H9 (cell line): ENCODE data around the gene FDX1. TPM values are rescaled to one million over a fixed set of nuclear protein-coding genes. Genes with fewer than 3 reads are reported as not detected.

Source experiments
- DNase-seq: peaks from one replicate; pipeline ENCODE4 v3.0.0-alpha.2; 2017
- H2AFZ ChIP-seq: one replicate; pipeline ENCODE4 v1.6.1; 2013; ENCODE audit warnings: mild to moderate bottlenecking, low read length, control low read depth, moderate library complexity
- H2AK5ac ChIP-seq: 2 replicates; pipeline ENCODE4 v1.6.1; 2013; ENCODE audit warnings: low read length, control low read depth, mixed read lengths; ENCODE audit not compliant: insufficient read length
- H2BK120ac ChIP-seq: one replicate; pipeline ENCODE4 v1.6.1; 2013; ENCODE audit warnings: low read depth, mild to moderate bottlenecking, low read length, control low read depth, inconsistent platforms; ENCODE audit not compliant: poor library complexity, severe bottlenecking
- H2BK12ac ChIP-seq: 2 replicates; pipeline ENCODE4 v1.6.1; 2013; ENCODE audit warnings: low read length, control low read depth, mixed read lengths, low read depth; ENCODE audit not compliant: insufficient read length
- H2BK15ac ChIP-seq: 2 replicates; pipeline ENCODE4 v1.6.1; 2013; ENCODE audit warnings: low read depth, low read length, control low read depth
- H2BK20ac ChIP-seq: one replicate; pipeline ENCODE4 v1.6.1; 2013; ENCODE audit warnings: low read depth, mild to moderate bottlenecking, low read length, control low read depth, inconsistent platforms; ENCODE audit not compliant: poor library complexity, severe bottlenecking
- H2BK5ac ChIP-seq: 2 replicates; pipeline ENCODE4 v1.6.1; 2013; ENCODE audit warnings: low read length, control low read depth, mixed read lengths; ENCODE audit not compliant: insufficient read length
- H3K14ac ChIP-seq: 2 replicates; pipeline ENCODE4 v1.6.1; 2013; ENCODE audit warnings: low read length, control low read depth; ENCODE audit not compliant: insufficient read depth
- H3K18ac ChIP-seq: 2 replicates; pipeline ENCODE4 v1.6.1; 2013; ENCODE audit warnings: low read depth, mild to moderate bottlenecking, mixed read lengths, low read length, control low read depth; ENCODE audit not compliant: insufficient read length
- H3K23ac ChIP-seq: 2 replicates; pipeline ENCODE4 v1.6.1; 2013; ENCODE audit warnings: low read length, control low read depth, mixed read lengths, low read depth; ENCODE audit not compliant: insufficient read length
- H3K23me2 ChIP-seq: 2 replicates; pipeline ENCODE4 v1.6.1; 2013; ENCODE audit warnings: low read depth, mild to moderate bottlenecking, mixed read lengths, low read length, control low read depth; ENCODE audit not compliant: insufficient read length, poor library complexity, severe bottlenecking
- H3K27ac ChIP-seq: 2 replicates; pipeline ENCODE4 v1.5.1; 2013; ENCODE audit warnings: low read length, control low read depth, mixed read lengths, low read depth; ENCODE audit not compliant: insufficient read length
- H3K27me3 ChIP-seq: 2 replicates; pipeline ENCODE4 v1.6.1; 2013; ENCODE audit warnings: low read length, control low read depth, inconsistent platforms; ENCODE audit not compliant: insufficient read depth
- H3K4ac ChIP-seq: 2 replicates; pipeline ENCODE4 v1.6.1; 2013; ENCODE audit warnings: low read depth, mild to moderate bottlenecking, control low read depth, inconsistent platforms, low read length, moderate library complexity
- H3K4me1 ChIP-seq: 2 replicates; pipeline ENCODE4 v1.6.1; 2013; ENCODE audit warnings: low read length, control low read depth, inconsistent platforms; ENCODE audit not compliant: insufficient read depth
- H3K4me2 ChIP-seq: 2 replicates; pipeline ENCODE4 v1.6.1; 2013; ENCODE audit warnings: low read length, control low read depth, mixed read lengths; ENCODE audit not compliant: insufficient read length, insufficient read depth
- H3K56ac ChIP-seq: 2 replicates; pipeline ENCODE4 v1.6.1; 2013; ENCODE audit warnings: low read depth, mild to moderate bottlenecking, mixed read lengths, low read length, control low read depth; ENCODE audit not compliant: insufficient read length
- H3K79me1 ChIP-seq: 2 replicates; pipeline ENCODE4 v1.6.1; 2013; ENCODE audit warnings: low read depth, mild to moderate bottlenecking, moderate library complexity, low read length, control low read depth, inconsistent platforms; ENCODE audit not compliant: insufficient read depth, poor library complexity, severe bottlenecking
- H3K79me2 ChIP-seq: 2 replicates; pipeline ENCODE4 v1.6.1; 2013; ENCODE audit warnings: low read length, control low read depth, inconsistent platforms; ENCODE audit not compliant: insufficient read depth
- H3K9ac ChIP-seq: 2 replicates; pipeline ENCODE4 v1.6.1; 2013; ENCODE audit warnings: low read length, control low read depth, mixed read lengths; ENCODE audit not compliant: insufficient read length; ENCODE audit errors: extremely low read depth
- H3K9me3 ChIP-seq: one replicate; pipeline ENCODE4 v1.6.1; 2013; ENCODE audit warnings: low read depth, low read length, inconsistent platforms; ENCODE audit not compliant: control insufficient read depth
- H3T11ph ChIP-seq: one replicate; pipeline ENCODE4 v1.6.1; 2013; ENCODE audit warnings: mild to moderate bottlenecking, low read length, control low read depth, inconsistent platforms
- H4K20me1 ChIP-seq: one replicate; pipeline ENCODE4 v1.6.1; 2013; ENCODE audit not compliant: control insufficient read depth, insufficient read length, insufficient read depth
- H4K5ac ChIP-seq: 2 replicates; pipeline ENCODE4 v1.6.1; 2013; ENCODE audit warnings: low read depth, mild to moderate bottlenecking, mixed read lengths, low read length, control low read depth; ENCODE audit not compliant: insufficient read length
- H4K8ac ChIP-seq: replicated peaks from 2 replicates; pipeline ENCODE4 v1.6.1; 2013; ENCODE audit warnings: low read length, control low read depth, mixed read lengths, low read depth; ENCODE audit not compliant: insufficient read length
- H4K91ac ChIP-seq: 2 replicates; pipeline ENCODE4 v1.6.1; 2013; ENCODE audit warnings: low read depth, mild to moderate bottlenecking, moderate library complexity, mixed read lengths, low read length, control low read depth; ENCODE audit not compliant: insufficient read length
- H3K27ac Mint-ChIP-seq, 3 experiments: 2 replicates in 2 of 3; 3 replicates in 1 of 3; pipeline ENCODE4 v1.8.0; 2020 to 2021; ENCODE audit warnings: mixed read lengths in 3 of 3, mild to moderate bottlenecking in 1 of 3, moderate library complexity in 1 of 3
- H3K27me3 Mint-ChIP-seq: 2 replicates; pipeline ENCODE4 v1.8.0; 2021; ENCODE audit warnings: low read depth, mild to moderate bottlenecking, moderate library complexity, mixed read lengths
- H3K36me3 Mint-ChIP-seq, 3 experiments: 2 replicates in 2 of 3; 3 replicates in 1 of 3; pipeline ENCODE4 v1.8.0; 2020 to 2021; ENCODE audit warnings: low read depth in 3 of 3, mixed read lengths in 3 of 3; ENCODE audit not compliant: insufficient read depth in 1 of 3
- H3K4me1 Mint-ChIP-seq, 2 experiments: 2 replicates each; pipeline ENCODE4 v1.8.0; 2020; ENCODE audit warnings: mixed read lengths in 2 of 2
- H3K4me3 Mint-ChIP-seq, 2 experiments: 2 replicates in 1 of 2; 3 replicates in 1 of 2; pipeline ENCODE4 v1.8.0; 2020 to 2021; ENCODE audit warnings: mild to moderate bottlenecking in 2 of 2, mixed read lengths in 2 of 2, moderate library complexity in 1 of 2
- H3K9me3 Mint-ChIP-seq, 2 experiments: 2 replicates in 1 of 2; 3 replicates in 1 of 2; pipeline ENCODE4 v1.8.0; 2020; ENCODE audit warnings: mild to moderate bottlenecking in 2 of 2, mixed read lengths in 2 of 2, moderate library complexity in 1 of 2
- WGBS: extraction: QIAGEN DNeasy Blood & Tissue Kit; methylation state at CpG from one replicate; pipeline ENCODE4 v1.1.7; 2013; ENCODE audit warnings: missing lambda C conversion rate, low lambda C conversion rate, mixed read lengths; ENCODE audit not compliant: insufficient read length; ENCODE audit errors: extremely low coverage; 5-methylcytosine and 5-hydroxymethylcytosine counted together
- total RNA-seq: library from RNA; stranded (reverse); gene quantifications from 2 replicates; pipeline ENCODE4 v1.2.1, GENCODE V29; 2021
- TF ChIP-seq, protein P1 (sequence below): fragments of 200-600 bp; sonication (generic); conservative IDR thresholded peaks from 3 replicates; pipeline ENCODE4 v1.8.0; 2021; ENCODE audit warnings: antibody characterized with exemption, mild to moderate bottlenecking

The FDX1 gene
- total RNA-seq, 1 experiment from 2014 or later: 10.1 TPM

DNA sequence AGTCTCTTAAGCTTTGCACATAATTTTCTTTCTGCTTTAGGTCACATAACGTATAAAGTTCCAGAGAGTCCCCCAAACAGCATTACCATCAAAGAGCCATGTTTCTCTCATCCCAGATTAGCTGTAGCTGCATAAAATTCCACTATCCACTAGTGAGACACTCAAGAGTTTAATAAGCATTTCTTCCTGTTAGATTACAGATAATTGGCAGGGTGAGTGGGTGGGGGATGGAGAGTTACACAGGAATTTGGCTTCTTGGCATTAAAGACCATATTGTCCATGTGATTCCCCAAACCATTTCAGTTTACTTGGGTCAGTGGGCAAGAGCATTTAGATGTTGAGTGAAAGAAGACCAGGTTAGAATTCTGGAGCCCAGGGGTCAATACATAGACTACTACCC lies 82.3 kb downstream of the FDX1 start:
- no peak overlapping the region for H3K4ac ChIP-seq
- H4K20me1 ChIP-seq: no peaks in the 10 kb centered on the region
- Mint-ChIP-seq H3K27me3 (no peaks in the 10 kb centered on the region), H3K27ac (no peak overlapping the region), H3K4me1 (peaks cover 0 to 2% of the 10 kb centered on the region in 2 experiments; a peak in 1 of 4 replicates), H3K4me3 (no peak overlapping the region), H3K9me3 (no peaks in the 10 kb centered on the region), H3K36me3 (no peaks in the 10 kb centered on the region)
- no peak overlapping the region for H2AFZ ChIP-seq
- H2BK120ac ChIP-seq: no peak overlapping the region
- H3K23me2 ChIP-seq: no peaks in the 10 kb centered on the region
- no peak overlapping the region for H3T11ph ChIP-seq
- H3K56ac ChIP-seq: no peak overlapping the region
- H2AK5ac ChIP-seq: no peak overlapping the region
- H3K79me1 ChIP-seq: no peaks in the 10 kb centered on the region
- no peaks in the 10 kb centered on the region for H3K4me1 ChIP-seq
- no CpG with 5 or more reads among the region's 1 CpG for WGBS
- H2BK12ac ChIP-seq: no peak overlapping the region
- H4K91ac ChIP-seq: no peak overlapping the region
- no peak for DNase-seq
- no peak overlapping the region for H2BK20ac ChIP-seq
- H3K9me3 ChIP-seq: no peaks in the 10 kb centered on the region
- TF ChIP-seq, protein P1, sequence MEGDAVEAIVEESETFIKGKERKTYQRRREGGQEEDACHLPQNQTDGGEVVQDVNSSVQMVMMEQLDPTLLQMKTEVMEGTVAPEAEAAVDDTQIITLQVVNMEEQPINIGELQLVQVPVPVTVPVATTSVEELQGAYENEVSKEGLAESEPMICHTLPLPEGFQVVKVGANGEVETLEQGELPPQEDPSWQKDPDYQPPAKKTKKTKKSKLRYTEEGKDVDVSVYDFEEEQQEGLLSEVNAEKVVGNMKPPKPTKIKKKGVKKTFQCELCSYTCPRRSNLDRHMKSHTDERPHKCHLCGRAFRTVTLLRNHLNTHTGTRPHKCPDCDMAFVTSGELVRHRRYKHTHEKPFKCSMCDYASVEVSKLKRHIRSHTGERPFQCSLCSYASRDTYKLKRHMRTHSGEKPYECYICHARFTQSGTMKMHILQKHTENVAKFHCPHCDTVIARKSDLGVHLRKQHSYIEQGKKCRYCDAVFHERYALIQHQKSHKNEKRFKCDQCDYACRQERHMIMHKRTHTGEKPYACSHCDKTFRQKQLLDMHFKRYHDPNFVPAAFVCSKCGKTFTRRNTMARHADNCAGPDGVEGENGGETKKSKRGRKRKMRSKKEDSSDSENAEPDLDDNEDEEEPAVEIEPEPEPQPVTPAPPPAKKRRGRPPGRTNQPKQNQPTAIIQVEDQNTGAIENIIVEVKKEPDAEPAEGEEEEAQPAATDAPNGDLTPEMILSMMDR: no peak
- H3K4me2 ChIP-seq: no peak overlapping the region
- no peak overlapping the region for H4K8ac ChIP-seq
- no peak overlapping the region for H2BK5ac ChIP-seq
- no peak overlapping the region for H3K9ac ChIP-seq
- no peaks in the 10 kb centered on the region for H3K79me2 ChIP-seq
- H3K27ac ChIP-seq: no peak overlapping the region
- H3K18ac ChIP-seq: no peak overlapping the region
- H3K14ac ChIP-seq: no peak overlapping the region
- H2BK15ac ChIP-seq: no peak overlapping the region
- H3K27me3 ChIP-seq: no peaks in the 10 kb centered on the region
- H4K5ac ChIP-seq: no peak overlapping the region
- no peak overlapping the region for H3K23ac ChIP-seq
